Subcutaneous abdominal adipose tissue (tissue), 5 donors: ENCODE results near the gene C14orf93.

Source experiments
- H3K27ac ChIP-seq: one replicate; pipeline ENCODE4 v1.7.0; 2013; ENCODE audit warnings: low read depth, mild to moderate bottlenecking, inconsistent platforms, low read length, moderate library complexity
- H3K27me3 ChIP-seq, 5 donors: one replicate each; pipeline ENCODE4 v1.7.0; 2013; ENCODE audit warnings: low read length in 5 of 5, inconsistent platforms in 1 of 5; ENCODE audit not compliant: control insufficient read depth in 5 of 5, insufficient read depth in 4 of 5
- H3K36me3 ChIP-seq, 5 donors: one replicate each; pipeline ENCODE4 v1.7.0; 2013; ENCODE audit warnings: low read length in 5 of 5; ENCODE audit not compliant: control insufficient read depth in 5 of 5, insufficient read depth in 5 of 5
- H3K4me1 ChIP-seq, 5 donors: one replicate each; pipeline ENCODE4 v1.7.0; 2013; ENCODE audit warnings: low read length in 5 of 5, mild to moderate bottlenecking in 3 of 5, moderate library complexity in 1 of 5; ENCODE audit not compliant: control insufficient read depth in 5 of 5, insufficient read depth in 5 of 5
- H3K4me3 ChIP-seq, 5 donors: one replicate each; pipeline ENCODE4 v1.7.0; 2013; ENCODE audit warnings: low read length in 5 of 5, low read depth in 1 of 5
- H3K9ac ChIP-seq, 5 donors: one replicate each; pipeline ENCODE4 v1.7.0; 2013; ENCODE audit warnings: low read length in 5 of 5, mild to moderate bottlenecking in 4 of 5, moderate library complexity in 3 of 5
- H3K9me3 ChIP-seq, 5 donors: one replicate each; pipeline ENCODE4 v1.7.0; 2013; ENCODE audit warnings: low read length in 5 of 5; ENCODE audit not compliant: control insufficient read depth in 5 of 5
- donor health status: healthy.
- donor health status: healthy.
- donor health status: healthy.
- donor health status: healthy.
- donor health status: healthy.

The C14orf93 gene

GRCh38 chr14:23034498-23035302, 24.8 kb upstream of the C14orf93 start, which contains the start of gene PSMB5:
PSMB5 (minus strand) TSS chr14:23034900; CDS start chr14:23034881, 19 bp downstream.
- H3K4me1 ChIP-seq, result peaks cover 3 to 22% (median 20%) of the 10 kb centered on the region in 5 donors
- H3K9ac ChIP-seq, result peak within 1 kb of the TSS; percentile 90 to 99 (median 98)
- H3K9me3 ChIP-seq, result no peaks in the 10 kb centered on the region
- H3K36me3 ChIP-seq, result peaks cover 8 to 28% (median 20%) of the 10 kb centered on the region in 5 donors
- peak within 1 kb of the TSS; percentile 98 for H3K27ac ChIP-seq
- H3K27me3 ChIP-seq, result no peaks in the 10 kb centered on the region
- peak within 1 kb of the TSS; percentile 79 to 96 (median 93) for H3K4me3 ChIP-seq

- H3K4me3 ChIP-seq, result peak overlapping the region; percentile 79 to 96 (median 93)
- H3K27me3 ChIP-seq, result no peaks in the 10 kb centered on the region
- H3K27ac ChIP-seq, result peak overlapping the region; percentile 98
- H3K36me3 ChIP-seq, result peaks cover 8 to 31% (median 21%) of the 10 kb centered on the region in 5 donors
- H3K9ac ChIP-seq, result peak overlapping the region; percentile 90 to 99 (median 98)
- no peaks in the 10 kb centered on the region for H3K9me3 ChIP-seq
- H3K4me1 ChIP-seq, result peaks cover 3 to 22% (median 20%) of the 10 kb centered on the region in 5 donors
Observed at GRCh38 chr14:23033801-23034497, 24.0 kb upstream of the C14orf93 start.

- H3K27me3 ChIP-seq, result no peaks in the 10 kb centered on the region
- H3K9me3 ChIP-seq, result no peaks in the 10 kb centered on the region
- H3K9ac ChIP-seq, result peak overlapping the region in 3 of 5 donors; percentile 90 to 99 (median 98)
- peak overlapping the region in 4 of 5 donors; percentile 79 to 96 (median 86) for H3K4me3 ChIP-seq
- no peak overlapping the region for H3K27ac ChIP-seq
- H3K4me1 ChIP-seq, result peaks cover 3 to 26% (median 20%) of the 10 kb centered on the region in 5 donors
- peaks cover 14 to 37% (median 26%) of the 10 kb centered on the region in 5 donors for H3K36me3 ChIP-seq
Observed at GRCh38 chr14:23033251-23033727, 23.3 kb upstream of the C14orf93 start.

- Histone ChIP-seq H3K9me3 (no peaks in the 10 kb centered on the region), H3K4me1 (peaks cover 3 to 26% (median 20%) of the 10 kb centered on the region in 5 donors), H3K27ac (no peak overlapping the region), H3K4me3 (no peak overlapping the region), H3K27me3 (no peaks in the 10 kb centered on the region), H3K9ac (no peak overlapping the region), H3K36me3 (peaks cover 17 to 43% (median 32%) of the 10 kb centered on the region in 5 donors)
Observed at GRCh38 chr14:23030936-23031335, 21.0 kb upstream of the C14orf93 start.

GRCh38 chr14:23028799-23029198, 18.9 kb upstream of the C14orf93 start:
- H3K9me3 ChIP-seq, result no peaks in the 10 kb centered on the region
- H3K36me3 ChIP-seq, result peaks cover 21 to 56% (median 42%) of the 10 kb centered on the region in 5 donors
- H3K27ac ChIP-seq, result no peak overlapping the region
- H3K9ac ChIP-seq, result peak overlapping the region in 1 of 5 donors; percentile 17
- H3K4me1 ChIP-seq, result peaks cover 3 to 14% (median 11%) of the 10 kb centered on the region in 5 donors
- no peak overlapping the region for H3K4me3 ChIP-seq
- no peaks in the 10 kb centered on the region for H3K27me3 ChIP-seq

- H3K9me3 ChIP-seq, result no peaks in the 10 kb centered on the region
- no peaks in the 10 kb centered on the region for H3K27me3 ChIP-seq
- no peak overlapping the region for H3K27ac ChIP-seq
- H3K9ac ChIP-seq, result no peak overlapping the region
- H3K4me1 ChIP-seq, result peaks cover 0 to 6% (median 4%) of the 10 kb centered on the region in 5 donors
- H3K4me3 ChIP-seq, result no peak overlapping the region
- peaks cover 13 to 29% (median 24%) of the 10 kb centered on the region in 5 donors for H3K36me3 ChIP-seq
Observed at GRCh38 chr14:23025151-23025814, 15.3 kb upstream of the C14orf93 start.

GRCh38 chr14:23024612-23025075, 14.7 kb upstream of the C14orf93 start:
- Histone ChIP-seq H3K9me3 (no peaks in the 10 kb centered on the region), H3K4me1 (peaks cover 0 to 6% (median 4%) of the 10 kb centered on the region in 5 donors), H3K27ac (no peak overlapping the region), H3K36me3 (peaks cover 13 to 29% (median 24%) of the 10 kb centered on the region in 5 donors), H3K4me3 (no peak overlapping the region), H3K27me3 (no peaks in the 10 kb centered on the region), H3K9ac (no peak overlapping the region)

GRCh38 chr14:23023795-23024152, 13.8 kb upstream of the C14orf93 start:
- peaks cover 11 to 23% (median 19%) of the 10 kb centered on the region in 5 donors for H3K36me3 ChIP-seq
- no peak overlapping the region for H3K4me3 ChIP-seq

GRCh38 chr14:23023022-23023794, 13.3 kb upstream of the C14orf93 start:
- no peak overlapping the region for H3K4me3 ChIP-seq
- H3K27ac ChIP-seq, result no peak overlapping the region
- H3K36me3 ChIP-seq, result peaks cover 5 to 19% (median 16%) of the 10 kb centered on the region in 5 donors
- H3K27me3 ChIP-seq, result no peaks in the 10 kb centered on the region
- no peak overlapping the region for H3K9ac ChIP-seq
- no peaks in the 10 kb centered on the region for H3K9me3 ChIP-seq
- H3K4me1 ChIP-seq, result peaks cover 0 to 5% (median 0%) of the 10 kb centered on the region in 5 donors

More at GRCh38 chr14:23023795-23024152, 13.8 kb upstream of the C14orf93 start:
- Histone ChIP-seq H3K27me3 (no peaks in the 10 kb centered on the region), H3K9ac (no peak overlapping the region), H3K4me1 (peaks cover 0 to 5% (median 4%) of the 10 kb centered on the region in 5 donors), H3K27ac (no peak overlapping the region), H3K9me3 (no peaks in the 10 kb centered on the region)
